Kidney (tissue), 14 donors: ENCODE measurements around the gene CBLN3. TPM values are rescaled to one million over a fixed set of nuclear protein-coding genes. Genes with fewer than 3 reads are reported as not detected.

Experiments used
- DNase-seq, 5 donors: peaks; one replicate each; pipeline ENCODE4 v3.0.0-alpha.2; 2013 to 2020
- FAIRE-seq: peaks from 2 replicates; lab custom pipeline; 2012; peaks lifted over from hg19 to GRCh38; lab: Jason Lieb, UNC
- H3K27ac ChIP-seq, 2 donors: one replicate each; pipeline ENCODE4 v1.7.0; 2013; ENCODE audit warnings: low read depth in 2 of 2, low read length in 2 of 2, inconsistent platforms in 1 of 2
- H3K27me3 ChIP-seq: one replicate; pipeline ENCODE4 v1.7.1; 2013; ENCODE audit warnings: low read length, inconsistent platforms; ENCODE audit not compliant: control insufficient read depth, insufficient read depth
- H3K36me3 ChIP-seq, 3 donors: one replicate each; pipeline versions ENCODE4 v1.7.0 to v1.7.1; 2013; ENCODE audit warnings: low read length in 3 of 3, control low read depth in 1 of 3, inconsistent platforms in 1 of 3; ENCODE audit not compliant: insufficient read depth in 3 of 3, control insufficient read depth in 2 of 3
- H3K4me1 ChIP-seq, 3 donors: one replicate each; pipeline versions ENCODE4 v1.7.0 to v1.7.1; 2013; ENCODE audit warnings: low read length in 3 of 3, inconsistent platforms in 1 of 3, low read depth in 1 of 3; ENCODE audit not compliant: control insufficient read depth in 2 of 3, insufficient read depth in 2 of 3
- H3K4me3 ChIP-seq, 3 donors: one replicate each; pipeline versions ENCODE4 v1.7.0 to v1.8.1; 2013; ENCODE audit warnings: low read length in 3 of 3, control low read depth in 1 of 3, inconsistent platforms in 1 of 3
- H3K9ac ChIP-seq, 3 donors: one replicate each; pipeline versions ENCODE4 v1.7.0 to v1.7.1; 2013; ENCODE audit warnings: low read length in 3 of 3, control low read depth in 1 of 3, inconsistent platforms in 1 of 3
- H3K9me3 ChIP-seq, 3 donors: one replicate each; pipeline versions ENCODE4 v1.7.0 to v1.7.1; 2013; ENCODE audit warnings: low read length in 3 of 3, control low read depth in 1 of 3, inconsistent platforms in 1 of 3; ENCODE audit not compliant: control insufficient read depth in 2 of 3, insufficient read depth in 1 of 3
- intact Hi-C: fragments of 100-400 bp; cut with DNase I; formaldehyde crosslinking; loops from one replicate; pipeline ENCODE4 v1.11.1; 2022
- polyA plus RNA-seq: library from polyadenylated mRNA; stranded (reverse); fragments of 350-450 nt; fragmentation: Illumina TruSeq; extraction: RNeasy Lipid Tissue Mini Kit (QIAGEN cat#74804); gene quantifications from one replicate; pipeline ENCODE4 v1.2.3, GENCODE V29; 2014; ENCODE audit warnings: low read depth, low replicate concordance; ENCODE audit not compliant: insufficient read depth
- total RNA-seq: library from RNA; stranded (reverse); fragmentation: NEBNext Ultra II Directional; extraction: Animal tissue kit (Norgen Biotek cat#: 25700); gene quantifications from one replicate; pipeline ENCODE4 v1.2.1, GENCODE V29; 2021
- TF ChIP-seq, protein P1 (sequence below): IDR thresholded peaks from 3 replicates; pipeline ENCODE4 v1.5.1; 2012; ENCODE audit warnings: mild to moderate bottlenecking, moderate library complexity, borderline replicate concordance; ENCODE audit not compliant: insufficient read depth; ENCODE audit errors: extremely low read depth
- donor health status: control.
- donor health status: control.
- donor health status: control.
- donor health status: control.
- donor health status: control.
- donor health status: DM: yes; HTN: yes; CAD: no.
- donor health status: Normal renal cell carcinoma (clear cell type).

CBLN3 gene
- total and polyA plus RNA-seq, 2 donors from 2014 or later = 1.3 to 2.6 TPM

DNA sequence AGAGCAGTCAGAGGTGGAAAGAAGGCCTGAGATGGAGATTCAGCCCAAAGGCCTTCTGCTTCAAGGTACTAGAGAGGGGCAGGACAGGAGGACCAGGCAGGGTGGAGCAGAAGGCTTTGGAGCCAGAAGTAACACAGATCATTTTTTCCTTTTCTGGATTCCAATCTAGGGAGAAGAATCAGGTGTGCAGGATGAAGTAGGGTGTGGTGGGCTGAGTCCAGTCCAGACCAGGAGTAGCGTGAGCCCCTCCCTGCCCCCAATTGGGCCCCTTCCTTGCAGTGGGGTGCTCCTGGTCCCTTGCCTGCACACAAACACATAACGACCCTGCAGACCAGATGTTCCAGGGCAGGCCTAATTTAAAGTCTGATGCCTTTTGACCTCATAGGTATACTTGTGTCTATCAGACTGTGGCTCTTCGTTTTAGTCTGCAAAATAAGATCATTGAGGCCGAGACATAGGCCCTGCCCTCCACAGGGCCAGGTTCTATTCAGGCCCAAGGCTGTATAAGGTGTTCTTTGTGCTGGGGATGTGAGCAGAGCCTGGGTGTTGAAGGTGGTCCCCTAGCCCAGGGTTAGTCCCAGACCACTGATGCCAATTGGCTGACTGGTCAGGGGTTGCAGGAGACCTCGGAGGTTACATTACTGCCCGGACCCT, 31.7 kb downstream of the CBLN3 start:
- Histone ChIP-seq H3K4me3 (peak overlapping the region in 2 of 3 donors; percentile 20 to 31), H3K9me3 (no peaks in the 10 kb centered on the region), H3K27ac (peak overlapping the region in 1 of 2 donors; percentile 40), H3K4me1 (peaks cover 13 to 17% (median 14%) of the 10 kb centered on the region in 3 donors), H3K36me3 (no peaks in the 10 kb centered on the region), H3K27me3 (no peaks in the 10 kb centered on the region), H3K9ac (no peak overlapping the region)
- no peak for FAIRE-seq
- TF ChIP-seq, protein P1, sequence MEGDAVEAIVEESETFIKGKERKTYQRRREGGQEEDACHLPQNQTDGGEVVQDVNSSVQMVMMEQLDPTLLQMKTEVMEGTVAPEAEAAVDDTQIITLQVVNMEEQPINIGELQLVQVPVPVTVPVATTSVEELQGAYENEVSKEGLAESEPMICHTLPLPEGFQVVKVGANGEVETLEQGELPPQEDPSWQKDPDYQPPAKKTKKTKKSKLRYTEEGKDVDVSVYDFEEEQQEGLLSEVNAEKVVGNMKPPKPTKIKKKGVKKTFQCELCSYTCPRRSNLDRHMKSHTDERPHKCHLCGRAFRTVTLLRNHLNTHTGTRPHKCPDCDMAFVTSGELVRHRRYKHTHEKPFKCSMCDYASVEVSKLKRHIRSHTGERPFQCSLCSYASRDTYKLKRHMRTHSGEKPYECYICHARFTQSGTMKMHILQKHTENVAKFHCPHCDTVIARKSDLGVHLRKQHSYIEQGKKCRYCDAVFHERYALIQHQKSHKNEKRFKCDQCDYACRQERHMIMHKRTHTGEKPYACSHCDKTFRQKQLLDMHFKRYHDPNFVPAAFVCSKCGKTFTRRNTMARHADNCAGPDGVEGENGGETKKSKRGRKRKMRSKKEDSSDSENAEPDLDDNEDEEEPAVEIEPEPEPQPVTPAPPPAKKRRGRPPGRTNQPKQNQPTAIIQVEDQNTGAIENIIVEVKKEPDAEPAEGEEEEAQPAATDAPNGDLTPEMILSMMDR = no peak
- intact Hi-C loops = no loop called here
- no peak for DNase-seq

DNA sequence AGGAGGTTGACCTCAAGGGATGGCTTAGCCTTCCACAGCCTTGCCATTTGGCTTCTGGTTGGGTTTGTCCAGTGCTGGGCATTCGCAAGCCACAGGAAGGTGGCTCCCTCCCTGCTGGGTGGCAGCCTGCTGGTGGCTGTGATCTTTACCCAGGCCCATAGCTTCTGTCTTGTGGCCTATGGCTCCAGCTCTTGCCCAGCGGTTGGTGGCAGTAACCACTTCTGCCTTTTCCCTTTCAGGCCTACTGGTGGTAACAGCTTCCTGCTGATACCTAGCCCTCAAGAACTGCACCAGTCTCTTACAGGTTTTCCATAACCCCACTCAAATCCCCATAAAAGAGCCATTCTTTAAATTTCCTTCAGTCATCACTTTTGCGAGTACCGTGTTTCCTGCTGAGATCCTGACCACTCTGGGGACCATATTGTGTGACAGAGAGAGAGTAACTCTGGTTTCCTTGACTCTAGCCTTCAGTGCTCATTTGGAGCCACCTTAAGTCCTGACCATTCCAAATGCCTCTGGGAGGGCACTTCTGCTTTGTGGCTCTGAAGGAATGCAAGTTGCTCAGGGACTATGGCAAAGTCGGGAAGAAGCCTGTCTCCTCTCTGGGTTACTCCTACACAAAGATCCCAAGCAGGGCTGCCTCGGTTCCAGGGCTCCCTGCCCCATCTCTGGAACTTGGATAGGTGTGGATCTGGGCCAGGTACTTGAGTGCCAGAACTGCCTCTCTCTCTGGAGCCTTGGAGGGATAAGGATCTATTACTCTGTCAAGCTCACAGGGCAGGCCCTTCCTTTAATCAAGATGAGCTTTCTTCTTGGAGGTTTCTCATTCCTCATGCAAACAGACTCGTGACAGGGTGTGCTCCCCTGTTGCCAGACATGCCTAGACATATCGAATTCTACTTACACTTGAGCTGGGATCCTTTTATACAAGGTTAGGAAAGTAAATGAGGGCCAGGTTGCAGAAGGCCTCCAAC, 33.6 kb downstream of the CBLN3 start:
- no peaks in the 10 kb centered on the region for H3K27me3 ChIP-seq
- no peak overlapping the region for H3K27ac ChIP-seq
- no peak for DNase-seq
- H3K4me1 ChIP-seq = peaks cover 13 to 15% (median 15%) of the 10 kb centered on the region in 3 donors
- no peak overlapping the region for H3K9ac ChIP-seq
- H3K36me3 ChIP-seq = no peaks in the 10 kb centered on the region
- H3K9me3 ChIP-seq = no peaks in the 10 kb centered on the region
- H3K4me3 ChIP-seq = no peak overlapping the region
- TF ChIP-seq, protein P1 = no peak
- intact Hi-C loops = no loop called here
- no peak for FAIRE-seq

DNA sequence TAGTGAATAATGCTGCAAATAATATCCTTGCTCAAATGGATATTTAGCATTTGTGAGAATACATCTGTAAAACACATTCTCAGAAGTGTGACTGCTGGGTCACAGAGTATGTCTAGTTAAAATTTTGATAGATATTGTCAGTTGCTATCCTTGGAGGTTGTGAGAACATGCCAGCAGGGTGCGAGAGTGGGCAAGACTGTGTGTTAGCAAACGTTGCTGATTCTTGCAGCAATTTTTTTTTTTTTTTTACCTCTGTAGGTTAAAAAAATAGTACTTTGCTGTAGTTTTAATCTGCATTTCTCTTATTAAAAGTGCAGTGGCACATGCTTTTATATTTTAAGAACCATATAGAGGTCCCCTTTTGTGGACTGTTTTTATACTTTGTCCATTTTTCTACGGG, 35.2 kb downstream of the CBLN3 start:
- Histone ChIP-seq H3K9me3 (no peaks in the 10 kb centered on the region), H3K36me3 (no peaks in the 10 kb centered on the region), H3K4me3 (no peak overlapping the region), H3K27ac (no peak overlapping the region), H3K9ac (no peak overlapping the region), H3K4me1 (peaks cover 6 to 11% (median 8%) of the 10 kb centered on the region in 3 donors), H3K27me3 (no peaks in the 10 kb centered on the region)
- DNase-seq = no peak
- TF ChIP-seq, protein P1 = no peak
- FAIRE-seq = no peak
- intact Hi-C loops = no loop called here
